Psoas muscle (tissue), 8 donors: ENCODE measurements around the gene POLR2C. TPM values are rescaled to one million over a fixed set of nuclear protein-coding genes. Genes with fewer than 3 reads are reported as not detected.
"Not testable (repeated sequence)": the region's sequence is repeated elsewhere in the genome, so short reads cannot be mapped to it uniquely, and the experiment has no call there.

Source experiments
- ATAC-seq, 4 donors: fragments of 200-7000 bp; cut with Tn5 transposase; one replicate each; pipeline ENCODE4 v1.9.1; 2020; ENCODE audit warnings: moderate library complexity in 3 of 4, mild to moderate bottlenecking in 2 of 4
- DNase-seq, 2 donors: peaks; one replicate each; pipeline ENCODE4 v3.0.0-alpha.2; 2020
- H3K27ac ChIP-seq: fragments of 200-600 bp; one replicate; pipeline ENCODE4 v1.8.0; 2022
- H3K27me3 ChIP-seq, 3 donors: fragments of 200-600 bp in 1 of 3; one replicate each; pipeline versions ENCODE4 v1.6.1 to v1.8.0; 2013 to 2022; ENCODE audit warnings: low read length in 2 of 3, mild to moderate bottlenecking in 2 of 3, moderate library complexity in 1 of 3; ENCODE audit not compliant: insufficient read depth in 3 of 3
- H3K36me3 ChIP-seq, 2 donors: fragments of 200-600 bp in 1 of 2; one replicate each; pipeline versions ENCODE4 v1.6.1 to v1.8.0; 2013 to 2022; ENCODE audit warnings: low read depth in 1 of 2, mild to moderate bottlenecking in 1 of 2, moderate library complexity in 1 of 2; ENCODE audit not compliant: insufficient read depth in 1 of 2
- H3K4me1 ChIP-seq: fragments of 200-600 bp; one replicate; pipeline ENCODE4 v1.8.0; 2022
- H3K4me3 ChIP-seq: fragments of 200-600 bp; one replicate; pipeline ENCODE4 v1.8.0; 2022; ENCODE audit warnings: mild to moderate bottlenecking
- H3K9me3 ChIP-seq: fragments of 200-600 bp; one replicate; pipeline ENCODE4 v1.8.0; 2022
- CTCF ChIP-seq: fragments of 200-600 bp; IDR thresholded peaks from one replicate; pipeline ENCODE4 v1.8.0; 2022; ENCODE audit warnings: antibody characterized with exemption
- WGBS, 3 donors: extraction: QIAGEN DNeasy Blood & Tissue Kit; methylation state at CpG; one replicate each; pipeline versions ENCODE4 v1.1.6 to v1.1.7; 2013; 5-methylcytosine and 5-hydroxymethylcytosine counted together
- intact Hi-C, 2 donors: fragments of 100-400 bp; cut with DNase I; formaldehyde crosslinking; loops; one replicate each; pipeline versions ENCODE4 v1.11.0 to v1.14.2; 2022
- polyA plus RNA-seq, 3 donors: library from polyadenylated mRNA; stranded (reverse); fragments of 200-250 nt; gene quantifications; one replicate each; pipeline ENCODE4 v1.2.3, GENCODE V29; 2013
- total RNA-seq, 4 donors: library from RNA; stranded (reverse); fragmentation: NEBNext Ultra II Directional in 2 of 4; extraction: Animal tissue kit (Norgen Biotek cat#: 25700) in 2 of 4; gene quantifications; one replicate each; pipeline versions ENCODE4 v1.2.1 to v1.2.4, GENCODE V29; 2021 to 2023
- donor health status: healthy with polysubstance abuse.
- donor health status: DM: no; HTN: no; CAD: no; lungs with moderate emphysema.
- donor health status: Bipolar disorder and iron deficiency.
- donor health status: healthy.
- donor health status: DM: yes; HTN: yes; CAD: no.
- donor health status: DM: no; HTN: no; CAD: no.
- donor health status: DM: no; HTN: no; CAD: no.
- donor health status: DM: yes; HTN: yes; CAD: no.

Gene POLR2C
- total and polyA plus RNA-seq, 7 donors: 45.1 to 97.1 (median 57.0) TPM

GRCh38 chr16:57498031-57498430 lies 35.6 kb downstream of the POLR2C start:
- intact Hi-C loops: no loop called here
- ATAC-seq (no peak), DNase-seq (peak in 1 of 2 donors; percentile 6)
- 94 to 97% (median 95%) methylated on average over 4 of the region's 4 CpGs for WGBS, 3 donors
- Histone ChIP-seq H3K36me3 (no peaks in the 10 kb centered on the region), H3K27me3 (no peaks in the 10 kb centered on the region), H3K9me3 (no peaks in the 10 kb centered on the region), H3K27ac (no peak overlapping the region), H3K4me1 (no peaks in the 10 kb centered on the region), H3K4me3 (no peak overlapping the region)
- TF ChIP-seq CTCF: no peak

GRCh38 chr16:57499941-57500340 lies 37.5 kb downstream of the POLR2C start:
- H3K9me3 ChIP-seq, H3K4me1 ChIP-seq, H3K36me3 ChIP-seq, intact Hi-C loops, ATAC-seq, H3K27ac ChIP-seq, H3K4me3 ChIP-seq, DNase-seq, H3K27me3 ChIP-seq: not testable (repeated sequence)
- 82 to 87% (median 84%) methylated on average over 11 of the region's 11 CpGs for WGBS, 3 donors

- no peaks in the 10 kb centered on the region for H3K9me3 ChIP-seq
- no peaks in the 10 kb centered on the region for H3K27me3 ChIP-seq
- no peak overlapping the region for H3K27ac ChIP-seq
- DNase-seq (peak in 1 of 2 donors; percentile 23), ATAC-seq (no peak)
- WGBS, 3 donors: 58 to 65% (median 63%) methylated on average over 7 to 9 of the region's 9 CpGs
- no peaks in the 10 kb centered on the region for H3K4me1 ChIP-seq
- no peak for TF ChIP-seq CTCF
- intact Hi-C loops: no loop called here
- H3K36me3 ChIP-seq: no peaks in the 10 kb centered on the region
- H3K4me3 ChIP-seq: no peak overlapping the region
These were observed 38.2 kb downstream of the POLR2C start for GRCh38 chr16:57500578-57501111.

- 74 to 79% (median 75%) methylated on average over 7 of the region's 7 CpGs for WGBS, 3 donors
- Histone ChIP-seq H3K36me3 (no peaks in the 10 kb centered on the region), H3K27me3 (no peaks in the 10 kb centered on the region), H3K4me1 (no peaks in the 10 kb centered on the region), H3K27ac (no peak overlapping the region), H3K9me3 (no peaks in the 10 kb centered on the region), H3K4me3 (no peak overlapping the region)
- ATAC-seq (no peak), DNase-seq (peak in 1 of 2 donors; percentile 19)
- no peak for TF ChIP-seq CTCF
- intact Hi-C loops: no loop called here
These were observed 39.0 kb downstream of the POLR2C start for GRCh38 chr16:57501492-57501891.

- H3K27me3 ChIP-seq: no peaks in the 10 kb centered on the region
- H3K9me3 ChIP-seq: no peaks in the 10 kb centered on the region
- H3K4me3 ChIP-seq: no peak overlapping the region
- no peaks in the 10 kb centered on the region for H3K36me3 ChIP-seq
- ATAC-seq (no peak), DNase-seq (peak in 1 of 2 donors; percentile 8)
- no peak for TF ChIP-seq CTCF
- WGBS, 3 donors: 72 to 83% (median 77%) methylated on average over 12 of the region's 12 CpGs
- intact Hi-C loops: no loop called here
- no peak overlapping the region for H3K27ac ChIP-seq
- no peaks in the 10 kb centered on the region for H3K4me1 ChIP-seq
These were observed 39.7 kb downstream of the POLR2C start for GRCh38 chr16:57502048-57502775.
